ENCODE measurements around the gene RNF168.

GRCh38 chr3:196471551-196471950 lies 32.0 kb downstream of the RNF168 start:
- TF ChIP-seq CTCF (IDR thresholded peaks at IDR 0.05) (no peak), POLR2A (IDR thresholded peaks at IDR 0.05) (no peak)

Data from adrenal gland (tissue), 5 donors.